Ishikawa (cell line): ENCODE measurements around the gene ZNF132.

ENCODE experiments used
- CREB1 ChIP-seq: IDR thresholded peaks from 2 replicates; pipeline ENCODE4 v1.6.1; 2012; ENCODE audit warnings: low read depth
- EP300 ChIP-seq: IDR thresholded peaks from 2 replicates; pipeline ENCODE4 v1.6.1; 2012; ENCODE audit warnings: borderline replicate concordance
- FOXM1 ChIP-seq: IDR thresholded peaks from 2 replicates; pipeline ENCODE4 v1.6.1; 2012; ENCODE audit warnings: low read depth, borderline replicate concordance
- RAD21 ChIP-seq: IDR thresholded peaks from 2 replicates; pipeline ENCODE4 v1.6.1; 2012; ENCODE audit warnings: low read depth
- TAF1 ChIP-seq: IDR thresholded peaks from 2 replicates; pipeline ENCODE4 v1.6.1; 2012; ENCODE audit warnings: low read depth, mild to moderate bottlenecking
- YY1 ChIP-seq: IDR thresholded peaks from 2 replicates; pipeline ENCODE4 v1.6.1; 2012; ENCODE audit warnings: low read depth
- TF ChIP-seq, protein P1 (sequence below): IDR thresholded peaks from 2 replicates; pipeline ENCODE4 v1.6.1; 2012; ENCODE audit warnings: low read depth, mild to moderate bottlenecking
- TF ChIP-seq, protein P2 (sequence below): IDR thresholded peaks from 2 replicates; pipeline ENCODE4 v1.6.1; 2012

GRCh38 chr19:58396691-58397532, 43.0 kb downstream of the ZNF132 start:
- TF ChIP-seq EP300, result no peak
- TF ChIP-seq RAD21, result no peak
- TF ChIP-seq YY1, result no peak
- TF ChIP-seq, protein P1, sequence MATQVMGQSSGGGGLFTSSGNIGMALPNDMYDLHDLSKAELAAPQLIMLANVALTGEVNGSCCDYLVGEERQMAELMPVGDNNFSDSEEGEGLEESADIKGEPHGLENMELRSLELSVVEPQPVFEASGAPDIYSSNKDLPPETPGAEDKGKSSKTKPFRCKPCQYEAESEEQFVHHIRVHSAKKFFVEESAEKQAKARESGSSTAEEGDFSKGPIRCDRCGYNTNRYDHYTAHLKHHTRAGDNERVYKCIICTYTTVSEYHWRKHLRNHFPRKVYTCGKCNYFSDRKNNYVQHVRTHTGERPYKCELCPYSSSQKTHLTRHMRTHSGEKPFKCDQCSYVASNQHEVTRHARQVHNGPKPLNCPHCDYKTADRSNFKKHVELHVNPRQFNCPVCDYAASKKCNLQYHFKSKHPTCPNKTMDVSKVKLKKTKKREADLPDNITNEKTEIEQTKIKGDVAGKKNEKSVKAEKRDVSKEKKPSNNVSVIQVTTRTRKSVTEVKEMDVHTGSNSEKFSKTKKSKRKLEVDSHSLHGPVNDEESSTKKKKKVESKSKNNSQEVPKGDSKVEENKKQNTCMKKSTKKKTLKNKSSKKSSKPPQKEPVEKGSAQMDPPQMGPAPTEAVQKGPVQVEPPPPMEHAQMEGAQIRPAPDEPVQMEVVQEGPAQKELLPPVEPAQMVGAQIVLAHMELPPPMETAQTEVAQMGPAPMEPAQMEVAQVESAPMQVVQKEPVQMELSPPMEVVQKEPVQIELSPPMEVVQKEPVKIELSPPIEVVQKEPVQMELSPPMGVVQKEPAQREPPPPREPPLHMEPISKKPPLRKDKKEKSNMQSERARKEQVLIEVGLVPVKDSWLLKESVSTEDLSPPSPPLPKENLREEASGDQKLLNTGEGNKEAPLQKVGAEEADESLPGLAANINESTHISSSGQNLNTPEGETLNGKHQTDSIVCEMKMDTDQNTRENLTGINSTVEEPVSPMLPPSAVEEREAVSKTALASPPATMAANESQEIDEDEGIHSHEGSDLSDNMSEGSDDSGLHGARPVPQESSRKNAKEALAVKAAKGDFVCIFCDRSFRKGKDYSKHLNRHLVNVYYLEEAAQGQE, result no peak
- TF ChIP-seq, protein P2, sequence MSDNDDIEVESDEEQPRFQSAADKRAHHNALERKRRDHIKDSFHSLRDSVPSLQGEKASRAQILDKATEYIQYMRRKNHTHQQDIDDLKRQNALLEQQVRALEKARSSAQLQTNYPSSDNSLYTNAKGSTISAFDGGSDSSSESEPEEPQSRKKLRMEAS, result no peak
- TF ChIP-seq CREB1, result no peak
- no peak for TF ChIP-seq TAF1
- no peak for TF ChIP-seq FOXM1
